ENCODE data around the gene TBXA2R. TPM values are rescaled to one million over a fixed set of nuclear protein-coding genes. Genes with fewer than 3 reads are reported as not detected.

TBXA2R gene
- total and polyA plus RNA-seq, 2 donors (not counting 3 experiments of a cell fraction or from before 2014, with no cell fraction given), result 2.4 to 2.9 TPM

DNA sequence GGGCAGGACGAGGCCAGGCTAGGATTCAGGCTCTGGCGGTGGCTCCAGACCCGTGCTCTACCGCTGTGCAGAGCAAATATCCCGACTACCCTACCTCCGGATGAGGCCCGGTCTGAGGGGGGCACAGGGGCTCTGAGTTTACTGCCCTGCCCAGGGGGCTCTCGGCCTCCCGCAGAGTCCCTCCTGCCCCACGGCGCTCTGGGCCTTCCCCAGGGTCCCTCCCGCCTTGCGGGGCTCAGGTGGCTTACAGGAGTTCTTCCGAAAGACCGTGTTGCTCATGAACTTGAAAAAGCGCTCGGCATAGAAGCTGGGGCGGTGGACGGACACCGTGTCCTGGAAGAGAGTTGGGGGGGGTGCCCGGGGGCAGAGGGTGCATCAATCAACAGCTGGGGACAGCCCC lies 39.1 kb upstream of the TBXA2R start:
- H3K27me3 ChIP-seq (ENCODE audit: control insufficient read depth in 2 of 2, insufficient read depth in 2 of 2, low read length in 2 of 2), result no peaks in the 10 kb centered on the region
- dilution Hi-C loops (cut with MboI; ENCODE audit: extremely low pct_ligation_motif_present, low sequenced_read_pairs) (no loop called here), intact Hi-C loops (cut with micrococcal nuclease) (no loop called here)
- BruUV-seq (replicated peaks), result no TSS peak
- H3K9me3 ChIP-seq (replicated peaks; ENCODE audit: control insufficient read depth, insufficient read depth, low read length), result no peaks in the 10 kb centered on the region
- no peaks in the 10 kb centered on the region for H4K20me1 ChIP-seq (replicated peaks; ENCODE audit: control insufficient read depth, extremely low read depth, insufficient read depth, low read length)
- FAIRE-seq, result no peak
- H3K4me2 ChIP-seq (ENCODE audit: insufficient read depth, low read length), result no peak overlapping the region
- H2AFZ ChIP-seq (ENCODE audit: low read depth, low read length), result no peak overlapping the region
- no peak for DNase-seq (ENCODE audit: low read depth, low spot score)
- POLR2A ChIA-PET, result no interaction called here
- no peak overlapping the region for H3K27ac ChIP-seq (ENCODE audit: insufficient read depth, low read depth, low read length)
- no peaks in the 10 kb centered on the region for H3K79me2 ChIP-seq (ENCODE audit: control insufficient read depth, insufficient read depth, low read length)
- no peak overlapping the region for H3K4me3 ChIP-seq (replicated peaks in 1 of 3; ENCODE audit: insufficient read depth in 1 of 3, low read depth in 1 of 3, low read length in 3 of 3)
- peaks cover 0 to 50% of the 10 kb centered on the region in 2 experiments for H3K36me3 ChIP-seq (ENCODE audit: control insufficient read depth in 2 of 2, extremely low read depth in 1 of 2, insufficient read depth in 2 of 2, low read length in 2 of 2)
- TF ChIP-seq MYC (IDR thresholded peaks at IDR 0.05; ENCODE audit: low read depth, low read length), result no peak
- TF ChIP-seq EZH2 (IDR thresholded peaks at IDR 0.05; ENCODE audit: borderline replicate concordance, low read depth, low read length, severe bottlenecking), result no peak
- TF ChIP-seq POLR2A (IDR thresholded peaks at IDR 0.05; ENCODE audit: low read depth, low read length), result no peak
- TF ChIP-seq JUN (IDR thresholded peaks at IDR 0.05; ENCODE audit: borderline replicate concordance, insufficient read depth, insufficient read length, low read depth), result no peak
- TF ChIP-seq, protein P1, sequence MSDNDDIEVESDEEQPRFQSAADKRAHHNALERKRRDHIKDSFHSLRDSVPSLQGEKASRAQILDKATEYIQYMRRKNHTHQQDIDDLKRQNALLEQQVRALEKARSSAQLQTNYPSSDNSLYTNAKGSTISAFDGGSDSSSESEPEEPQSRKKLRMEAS (IDR thresholded peaks at IDR 0.05; ENCODE audit: insufficient read depth, insufficient read length), result no peak
- TF ChIP-seq, protein P2, sequence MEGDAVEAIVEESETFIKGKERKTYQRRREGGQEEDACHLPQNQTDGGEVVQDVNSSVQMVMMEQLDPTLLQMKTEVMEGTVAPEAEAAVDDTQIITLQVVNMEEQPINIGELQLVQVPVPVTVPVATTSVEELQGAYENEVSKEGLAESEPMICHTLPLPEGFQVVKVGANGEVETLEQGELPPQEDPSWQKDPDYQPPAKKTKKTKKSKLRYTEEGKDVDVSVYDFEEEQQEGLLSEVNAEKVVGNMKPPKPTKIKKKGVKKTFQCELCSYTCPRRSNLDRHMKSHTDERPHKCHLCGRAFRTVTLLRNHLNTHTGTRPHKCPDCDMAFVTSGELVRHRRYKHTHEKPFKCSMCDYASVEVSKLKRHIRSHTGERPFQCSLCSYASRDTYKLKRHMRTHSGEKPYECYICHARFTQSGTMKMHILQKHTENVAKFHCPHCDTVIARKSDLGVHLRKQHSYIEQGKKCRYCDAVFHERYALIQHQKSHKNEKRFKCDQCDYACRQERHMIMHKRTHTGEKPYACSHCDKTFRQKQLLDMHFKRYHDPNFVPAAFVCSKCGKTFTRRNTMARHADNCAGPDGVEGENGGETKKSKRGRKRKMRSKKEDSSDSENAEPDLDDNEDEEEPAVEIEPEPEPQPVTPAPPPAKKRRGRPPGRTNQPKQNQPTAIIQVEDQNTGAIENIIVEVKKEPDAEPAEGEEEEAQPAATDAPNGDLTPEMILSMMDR (IDR thresholded peaks at IDR 0.05; ENCODE audit: extremely low read depth in 1 of 2, insufficient read depth in 1 of 2, low read depth in 1 of 2, low read length in 2 of 2), result no peak
- no peak for TF ChIP-seq GATA2 (IDR thresholded peaks at IDR 0.05; ENCODE audit: insufficient read depth, insufficient read length, low read depth, low read length)
- no peak for TF ChIP-seq POLR2AphosphoS5 (IDR thresholded peaks at IDR 0.05; ENCODE audit: insufficient read depth, low read depth, low read length)
- TF ChIP-seq FOS (IDR thresholded peaks at IDR 0.05; ENCODE audit: borderline replicate concordance, insufficient read depth, low read length), result no peak
- no peaks in the 10 kb centered on the region for H3K4me1 ChIP-seq (ENCODE audit: control insufficient read depth, extremely low read depth, insufficient read depth, low read length)
- H3K9ac ChIP-seq (replicated peaks; ENCODE audit: extremely low read depth, insufficient read depth, low read length), result no peak overlapping the region
- no peaks in the 10 kb centered on the region for H3K9me1 ChIP-seq (replicated peaks; ENCODE audit: control insufficient read depth, extremely low read depth, insufficient read depth, low read length)
- CTCF ChIA-PET, result no interaction called here

Data from endothelial cell of umbilical vein (primary cell).